Measurements from ENCODE around the gene NF2.

NF2 gene

GRCh38 chr22:29633514-29634312, 30.3 kb downstream of the NF2 start:
- Histone ChIP-seq H2BK120ac (ENCODE audit: low read depth, low read length) (no peak overlapping the region), H2BK5ac (ENCODE audit: low read length) (no peak overlapping the region), H3K23ac (ENCODE audit: low read length) (no peak overlapping the region), H3K4me1 (ENCODE audit: control insufficient read depth, low read depth, low read length) (no peaks in the 10 kb centered on the region), H3K9ac (ENCODE audit: low read length) (no peak overlapping the region), H3K27ac (ENCODE audit: low read depth, low read length) (no peak overlapping the region), H3K36me3 (ENCODE audit: control insufficient read depth, insufficient read depth, low read length) (no peaks in the 10 kb centered on the region), H3K18ac (ENCODE audit: low read length) (no peak overlapping the region), H3K27me3 (ENCODE audit: insufficient read depth, low read length, poor library complexity) (no peaks in the 10 kb centered on the region), H3K79me2 (ENCODE audit: control insufficient read depth, insufficient read depth, low read length) (peaks cover 3% of the 10 kb centered on the region), H3K56ac (ENCODE audit: low read length) (no peak overlapping the region), H3K79me1 (ENCODE audit: low read length) (peaks cover 29% of the 10 kb centered on the region), H3K4me3 (ENCODE audit: low read length) (no peak overlapping the region), H2AK5ac (ENCODE audit: low read length) (no peak overlapping the region), H3K4ac (ENCODE audit: low read depth, low read length) (no peak overlapping the region), H2BK15ac (replicated peaks; ENCODE audit: low read depth) (no peak overlapping the region), H4K5ac (ENCODE audit: low read length) (no peak overlapping the region), H4K8ac (ENCODE audit: low read depth, low read length) (no peak overlapping the region), H3K4me2 (ENCODE audit: low read length) (no peak overlapping the region)
- DNase-seq, result no peak
- no CpG with 5 or more reads among the region's 6 CpGs for WGBS (ENCODE audit: extremely low coverage, insufficient coverage, low lambda C conversion rate)

- Histone ChIP-seq H4K5ac (ENCODE audit: low read length) (no peak overlapping the region), H3K79me2 (ENCODE audit: control insufficient read depth, insufficient read depth, low read length) (peaks cover 3% of the 10 kb centered on the region), H3K9ac (ENCODE audit: low read length) (no peak overlapping the region), H3K36me3 (ENCODE audit: control insufficient read depth, insufficient read depth, low read length) (no peaks in the 10 kb centered on the region), H3K18ac (ENCODE audit: low read length) (no peak overlapping the region), H3K4me1 (ENCODE audit: control insufficient read depth, low read depth, low read length) (no peaks in the 10 kb centered on the region), H3K79me1 (ENCODE audit: low read length) (peaks cover 29% of the 10 kb centered on the region), H3K23ac (ENCODE audit: low read length) (no peak overlapping the region), H2BK120ac (ENCODE audit: low read depth, low read length) (no peak overlapping the region), H3K4me2 (ENCODE audit: low read length) (no peak overlapping the region), H2BK5ac (ENCODE audit: low read length) (no peak overlapping the region), H3K56ac (ENCODE audit: low read length) (no peak overlapping the region), H3K27me3 (ENCODE audit: insufficient read depth, low read length, poor library complexity) (no peaks in the 10 kb centered on the region), H4K8ac (ENCODE audit: low read depth, low read length) (no peak overlapping the region), H3K4ac (ENCODE audit: low read depth, low read length) (no peak overlapping the region), H2AK5ac (ENCODE audit: low read length) (no peak overlapping the region), H2BK15ac (replicated peaks; ENCODE audit: low read depth) (no peak overlapping the region), H3K4me3 (ENCODE audit: low read length) (no peak overlapping the region), H3K27ac (ENCODE audit: low read depth, low read length) (no peak overlapping the region)
- no peak for DNase-seq
- no CpG with 5 or more reads among the region's 2 CpGs for WGBS (ENCODE audit: extremely low coverage, insufficient coverage, low lambda C conversion rate)
Measured at GRCh38 chr22:29634847-29635246, 31.4 kb downstream of the NF2 start.

GRCh38 chr22:29635734-29636357, 32.4 kb downstream of the NF2 start:
- Histone ChIP-seq H3K36me3 (ENCODE audit: control insufficient read depth, insufficient read depth, low read length) (no peaks in the 10 kb centered on the region), H3K27me3 (ENCODE audit: insufficient read depth, low read length, poor library complexity) (no peaks in the 10 kb centered on the region), H3K4ac (ENCODE audit: low read depth, low read length) (no peak overlapping the region), H3K9ac (ENCODE audit: low read length) (no peak overlapping the region), H3K18ac (ENCODE audit: low read length) (no peak overlapping the region), H4K8ac (ENCODE audit: low read depth, low read length) (no peak overlapping the region), H3K56ac (ENCODE audit: low read length) (no peak overlapping the region), H3K4me3 (ENCODE audit: low read length) (no peak overlapping the region), H3K79me1 (ENCODE audit: low read length) (peaks cover 21% of the 10 kb centered on the region), H2BK5ac (ENCODE audit: low read length) (no peak overlapping the region), H3K79me2 (ENCODE audit: control insufficient read depth, insufficient read depth, low read length) (peaks cover 3% of the 10 kb centered on the region), H3K4me2 (ENCODE audit: low read length) (no peak overlapping the region), H4K5ac (ENCODE audit: low read length) (no peak overlapping the region), H3K27ac (ENCODE audit: low read depth, low read length) (no peak overlapping the region), H2BK120ac (ENCODE audit: low read depth, low read length) (no peak overlapping the region), H2BK15ac (replicated peaks; ENCODE audit: low read depth) (no peak overlapping the region), H2AK5ac (ENCODE audit: low read length) (no peak overlapping the region), H3K4me1 (ENCODE audit: control insufficient read depth, low read depth, low read length) (no peaks in the 10 kb centered on the region), H3K23ac (ENCODE audit: low read length) (no peak overlapping the region)
- DNase-seq, result peak; percentile 69
- no CpG with 5 or more reads among the region's 3 CpGs for WGBS (ENCODE audit: extremely low coverage, insufficient coverage, low lambda C conversion rate)

GRCh38 chr22:29636751-29637150, 33.3 kb downstream of the NF2 start:
- no peak overlapping the region for H3K27ac ChIP-seq (ENCODE audit: low read depth, low read length)
- H3K79me1 ChIP-seq (ENCODE audit: low read length), result peaks cover 16% of the 10 kb centered on the region
- H4K8ac ChIP-seq (ENCODE audit: low read depth, low read length), result no peak overlapping the region
- no peaks in the 10 kb centered on the region for H3K79me2 ChIP-seq (ENCODE audit: control insufficient read depth, insufficient read depth, low read length)
- no peaks in the 10 kb centered on the region for H3K36me3 ChIP-seq (ENCODE audit: control insufficient read depth, insufficient read depth, low read length)
- H3K23ac ChIP-seq (ENCODE audit: low read length), result no peak overlapping the region
- H4K5ac ChIP-seq (ENCODE audit: low read length), result no peak overlapping the region
- no peaks in the 10 kb centered on the region for H3K27me3 ChIP-seq (ENCODE audit: insufficient read depth, low read length, poor library complexity)
- H2BK5ac ChIP-seq (ENCODE audit: low read length), result no peak overlapping the region
- H3K4me1 ChIP-seq (ENCODE audit: control insufficient read depth, low read depth, low read length), result no peaks in the 10 kb centered on the region
- no peak overlapping the region for H3K18ac ChIP-seq (ENCODE audit: low read length)
- no peak overlapping the region for H2AK5ac ChIP-seq (ENCODE audit: low read length)
- WGBS (ENCODE audit: extremely low coverage, insufficient coverage, low lambda C conversion rate), result no CpG with 5 or more reads among the region's 7 CpGs
- DNase-seq, result no peak
- H2BK15ac ChIP-seq (replicated peaks; ENCODE audit: low read depth), result no peak overlapping the region
- H3K9ac ChIP-seq (ENCODE audit: low read length), result no peak overlapping the region
- no peak overlapping the region for H3K4ac ChIP-seq (ENCODE audit: low read depth, low read length)
- no peak overlapping the region for H2BK120ac ChIP-seq (ENCODE audit: low read depth, low read length)
- H3K4me3 ChIP-seq (ENCODE audit: low read length), result no peak overlapping the region
- H3K4me2 ChIP-seq (ENCODE audit: low read length), result no peak overlapping the region
- H3K56ac ChIP-seq (ENCODE audit: low read length), result no peak overlapping the region

GRCh38 chr22:29637181-29637580, 33.7 kb downstream of the NF2 start:
- Histone ChIP-seq H2BK5ac (ENCODE audit: low read length) (no peak overlapping the region), H3K79me1 (ENCODE audit: low read length) (peaks cover 16% of the 10 kb centered on the region), H3K27ac (ENCODE audit: low read depth, low read length) (no peak overlapping the region)

More at GRCh38 chr22:29637181-29637580, 33.7 kb downstream of the NF2 start:
- no CpG with 5 or more reads among the region's 1 CpG for WGBS (ENCODE audit: extremely low coverage, insufficient coverage, low lambda C conversion rate)
- H3K9ac ChIP-seq (ENCODE audit: low read length), result no peak overlapping the region
- H3K18ac ChIP-seq (ENCODE audit: low read length), result no peak overlapping the region
- H2AK5ac ChIP-seq (ENCODE audit: low read length), result no peak overlapping the region
- H3K79me2 ChIP-seq (ENCODE audit: control insufficient read depth, insufficient read depth, low read length), result no peaks in the 10 kb centered on the region
- no peak for DNase-seq
- H3K23ac ChIP-seq (ENCODE audit: low read length), result no peak overlapping the region
- H2BK15ac ChIP-seq (replicated peaks; ENCODE audit: low read depth), result no peak overlapping the region
- no peak overlapping the region for H3K56ac ChIP-seq (ENCODE audit: low read length)
- H3K4me1 ChIP-seq (ENCODE audit: control insufficient read depth, low read depth, low read length), result no peaks in the 10 kb centered on the region
- H3K4me3 ChIP-seq (ENCODE audit: low read length), result no peak overlapping the region
- H3K27me3 ChIP-seq (ENCODE audit: insufficient read depth, low read length, poor library complexity), result no peaks in the 10 kb centered on the region
- no peak overlapping the region for H3K4me2 ChIP-seq (ENCODE audit: low read length)
- no peak overlapping the region for H2BK120ac ChIP-seq (ENCODE audit: low read depth, low read length)
- H3K36me3 ChIP-seq (ENCODE audit: control insufficient read depth, insufficient read depth, low read length), result no peaks in the 10 kb centered on the region
- no peak overlapping the region for H3K4ac ChIP-seq (ENCODE audit: low read depth, low read length)
- no peak overlapping the region for H4K8ac ChIP-seq (ENCODE audit: low read depth, low read length)
- no peak overlapping the region for H4K5ac ChIP-seq (ENCODE audit: low read length)
